GM18870 (cell line): ENCODE measurements around the gene PCDH17.

Experiments
- ATAC-seq: cut with Tn5 transposase; IDR thresholded peaks from one replicate; pipeline ENCODE4 v1.9.1; 2021; ENCODE audit warnings: moderate library complexity; ENCODE audit not compliant: unreplicated experiment

The PCDH17 gene

GRCh38 chr13:57631596-57632275 is at the start of gene PCDH17:
Gene PCDH17, plus strand, starts transcription at chr13:57631744. Its CDS starts 803 bp downstream, at chr13:57632547.
- no peak for ATAC-seq

DNA sequence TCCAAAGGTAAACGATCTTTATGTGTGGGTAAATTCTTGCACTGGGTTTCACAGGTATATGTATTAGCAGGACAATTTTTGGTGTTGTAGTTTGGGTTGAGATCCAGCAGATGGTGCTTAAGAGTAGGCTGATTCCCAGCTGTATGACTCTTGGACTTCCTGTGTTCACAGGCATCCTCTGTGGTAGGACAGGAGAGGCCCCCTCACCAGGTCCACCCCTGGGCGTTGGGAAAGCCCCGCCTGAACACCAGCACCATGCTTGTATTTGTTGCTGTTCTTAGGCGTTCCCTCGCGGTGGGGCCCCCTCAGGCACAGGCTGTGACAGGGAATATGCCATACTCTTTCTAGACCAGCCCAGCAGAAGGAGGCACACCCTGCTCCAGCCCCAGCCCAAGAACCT is 49.5 kb upstream of the PCDH17 start:
- ATAC-seq: no peak

DNA sequence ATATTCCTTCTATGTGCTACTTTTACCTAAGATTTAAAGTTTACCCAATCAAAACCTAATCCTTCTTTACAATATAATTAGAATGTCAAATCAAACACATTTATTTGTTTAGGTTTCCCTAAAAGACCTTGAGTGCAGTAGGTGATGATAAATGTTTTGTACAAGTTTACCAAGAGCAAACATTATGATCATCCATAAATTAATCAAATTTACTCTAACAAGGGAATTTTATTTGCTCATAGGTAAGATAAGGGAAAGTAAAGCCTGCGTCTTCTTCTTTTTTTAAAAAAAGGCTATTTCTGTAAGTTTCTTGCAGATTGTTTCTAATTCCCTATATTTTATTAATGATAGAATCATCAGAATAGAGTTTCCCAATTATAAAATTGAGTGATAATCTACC is 48.0 kb upstream of the PCDH17 start:
- no peak for ATAC-seq

DNA sequence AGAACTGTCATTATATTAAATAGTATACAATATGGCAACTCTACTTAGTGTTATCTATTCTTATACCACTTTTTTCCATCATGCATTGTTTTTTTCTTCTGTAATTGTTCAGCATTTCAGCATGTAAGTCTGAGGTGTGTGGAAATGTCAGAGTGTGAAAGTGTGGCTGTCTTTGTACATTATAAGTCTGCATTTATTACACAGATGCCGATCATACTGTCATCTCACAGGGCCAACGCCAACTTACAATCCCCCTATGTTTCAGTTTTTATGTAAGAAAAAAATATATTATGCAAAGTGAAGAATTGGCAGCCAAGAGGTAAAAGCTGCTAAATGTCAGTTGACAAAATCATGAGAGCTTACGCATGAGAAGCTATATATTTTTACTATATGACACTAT is 42.9 kb upstream of the PCDH17 start:
- ATAC-seq: no peak

DNA sequence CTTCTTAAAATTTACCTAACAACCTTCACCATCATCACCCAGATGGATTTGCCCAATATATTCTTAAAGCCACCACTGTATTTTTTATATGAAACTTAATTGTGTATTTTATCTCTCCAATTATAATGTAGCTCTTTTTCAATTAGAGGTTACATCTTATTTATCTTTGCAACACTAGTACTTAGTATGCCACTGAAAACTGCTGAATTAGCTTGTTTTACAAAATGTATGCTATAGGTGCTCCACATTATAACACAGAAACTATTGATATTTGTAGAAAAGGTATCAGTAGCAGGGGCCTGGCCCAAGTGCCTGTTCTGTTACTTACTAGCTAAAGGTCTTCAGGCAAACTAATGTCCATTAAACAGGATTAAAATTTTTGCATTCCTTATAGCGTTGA is 35.8 kb upstream of the PCDH17 start:
- no peak for ATAC-seq

DNA sequence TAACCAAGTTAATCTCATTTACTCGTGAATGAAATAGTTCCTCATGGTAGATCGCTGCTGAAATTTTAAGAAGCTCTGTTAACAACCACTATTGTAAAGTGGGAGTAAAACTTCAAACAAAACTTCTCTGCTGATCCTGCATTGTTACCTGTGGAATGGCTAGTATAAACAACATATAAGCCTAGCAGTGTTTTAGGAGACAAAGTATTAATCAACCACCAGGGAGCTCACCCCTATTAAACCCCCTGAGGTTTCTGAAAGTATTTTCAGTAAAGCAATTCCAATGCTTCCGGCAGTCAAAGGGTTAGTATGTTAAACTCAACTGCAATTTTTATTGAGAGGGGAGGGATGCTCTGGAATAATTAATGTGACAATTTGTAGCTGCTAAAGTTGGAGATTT is 30.0 kb upstream of the PCDH17 start:
- ATAC-seq: no peak

DNA sequence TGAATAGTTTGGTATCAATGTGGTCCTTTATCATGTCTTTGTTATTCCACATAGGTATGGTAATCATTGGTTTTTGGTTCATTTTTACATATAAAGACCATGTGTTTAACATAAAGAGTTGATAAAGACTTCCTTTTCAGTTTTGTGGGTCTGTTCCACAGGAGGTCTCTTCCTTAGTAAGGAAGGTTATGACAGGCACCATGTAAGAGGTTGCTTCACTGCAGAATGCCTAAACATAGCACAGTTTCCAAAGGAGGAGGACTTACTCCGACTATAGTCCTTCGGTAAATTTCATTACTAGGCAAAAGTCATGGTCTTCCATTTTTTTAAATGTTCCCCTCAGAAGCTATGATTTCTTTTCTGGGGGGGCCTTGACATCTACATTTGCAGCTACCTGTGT is 27.1 kb upstream of the PCDH17 start:
- no peak for ATAC-seq

GRCh38 chr13:57611969-57612368 is 19.6 kb upstream of the PCDH17 start:
- ATAC-seq: no peak

DNA sequence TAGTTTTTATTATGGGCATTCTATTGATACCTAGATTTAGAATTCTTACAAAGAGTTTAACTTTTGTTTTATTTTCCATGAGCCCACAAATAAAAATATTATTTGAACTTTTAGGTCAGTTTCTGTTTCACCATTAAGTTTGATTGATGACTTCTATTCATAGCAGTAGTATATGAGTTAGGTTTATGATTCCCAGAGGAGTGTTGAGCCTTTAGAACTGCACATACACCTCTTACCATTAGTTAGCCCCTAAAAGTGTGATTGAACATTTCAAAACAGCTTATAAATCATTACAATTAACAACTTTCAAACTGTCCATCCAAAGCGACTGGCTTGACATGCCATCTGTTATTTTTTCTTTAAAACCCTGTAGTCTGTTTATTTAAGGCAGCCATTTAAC is 19.0 kb upstream of the PCDH17 start:
- ATAC-seq: no peak

- peak; percentile 55 for ATAC-seq
Measured at GRCh38 chr13:57624565-57625435, 6.7 kb upstream of the PCDH17 start.

GRCh38 chr13:57627663-57628062 is 3.9 kb upstream of the PCDH17 start:
- no peak for ATAC-seq

DNA sequence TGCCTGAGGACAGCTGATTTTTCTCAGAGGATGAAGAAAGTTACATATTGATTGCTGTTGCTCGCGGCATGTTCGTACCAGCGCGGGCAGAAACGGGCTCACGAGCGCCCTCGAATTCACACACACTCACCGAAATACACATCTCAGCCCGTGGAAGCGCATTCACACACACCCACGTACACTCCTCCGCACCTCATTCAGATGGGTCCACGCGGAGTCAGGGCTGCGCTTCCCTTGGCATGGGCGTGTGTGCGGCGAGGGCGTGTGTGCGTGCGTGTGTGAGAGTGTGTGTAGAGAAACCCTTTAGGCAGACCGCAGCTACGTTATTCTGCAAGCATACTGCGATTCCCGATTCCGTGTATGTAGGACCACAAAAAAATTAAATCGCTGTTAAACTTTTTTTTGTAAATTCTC is 2.1 kb upstream of the PCDH17 start:
- ATAC-seq: no peak

DNA sequence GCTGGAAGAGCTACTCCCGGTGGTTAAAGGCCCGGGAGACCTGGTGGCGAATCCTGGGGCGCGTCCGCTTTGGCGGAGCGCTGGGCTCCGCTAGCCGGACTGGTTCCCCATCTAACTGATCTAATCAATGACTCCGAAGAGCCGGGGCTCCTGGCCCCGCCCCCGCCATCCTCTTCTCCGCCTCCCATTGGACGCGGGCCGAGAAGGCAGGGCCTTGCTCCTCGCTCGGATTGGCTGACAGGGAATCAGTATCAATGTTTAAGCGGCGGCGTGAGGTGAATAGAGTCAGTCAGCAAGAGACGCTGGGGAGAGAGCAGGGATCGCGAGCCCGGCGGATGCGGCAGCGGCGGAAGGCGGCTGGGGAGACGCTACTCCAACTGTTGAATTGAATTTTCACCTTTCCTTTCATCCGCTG is 1.7 kb upstream of the PCDH17 start:
- no peak for ATAC-seq

GRCh38 chr13:57630661-57631595 is 616 bp upstream of the PCDH17 start:
- no peak for ATAC-seq

GRCh38 chr13:57632276-57633140 is 964 bp downstream of the PCDH17 start:
- no peak for ATAC-seq

- no peak for ATAC-seq
Measured at GRCh38 chr13:57633141-57633949, 1.8 kb downstream of the PCDH17 start.

DNA sequence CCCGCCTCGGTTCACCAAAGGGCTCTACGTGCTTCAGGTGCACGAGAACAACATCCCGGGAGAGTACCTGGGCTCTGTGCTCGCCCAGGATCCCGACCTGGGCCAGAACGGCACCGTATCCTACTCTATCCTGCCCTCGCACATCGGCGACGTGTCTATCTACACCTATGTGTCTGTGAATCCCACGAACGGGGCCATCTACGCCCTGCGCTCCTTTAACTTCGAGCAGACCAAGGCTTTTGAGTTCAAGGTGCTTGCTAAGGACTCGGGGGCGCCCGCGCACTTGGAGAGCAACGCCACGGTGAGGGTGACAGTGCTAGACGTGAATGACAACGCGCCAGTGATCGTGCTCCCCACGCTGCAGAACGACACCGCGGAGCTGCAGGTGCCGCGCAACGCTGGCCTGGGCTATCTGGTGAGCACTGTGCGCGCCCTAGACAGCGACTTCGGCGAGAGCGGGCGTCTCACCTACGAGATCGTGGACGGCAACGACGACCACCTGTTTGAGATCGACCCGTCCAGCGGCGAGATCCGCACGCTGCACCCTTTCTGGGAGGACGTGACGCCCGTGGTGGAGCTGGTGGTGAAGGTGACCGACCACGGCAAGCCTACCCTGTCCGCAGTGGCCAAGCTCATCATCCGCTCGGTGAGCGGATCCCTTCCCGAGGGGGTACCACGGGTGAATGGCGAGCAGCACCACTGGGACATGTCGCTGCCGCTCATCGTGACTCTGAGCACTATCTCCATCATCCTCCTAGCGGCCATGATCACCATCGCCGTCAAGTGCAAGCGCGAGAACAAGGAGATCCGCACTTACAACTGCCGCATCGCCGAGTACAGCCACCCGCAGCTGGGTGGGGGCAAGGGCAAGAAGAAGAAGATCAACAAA is 2.6 kb downstream of the PCDH17 start:
- no peak for ATAC-seq

- no peak for ATAC-seq
Measured at GRCh38 chr13:57634839-57635165, 3.3 kb downstream of the PCDH17 start.
